ENCODE data around the gene ARRDC2.
A peak's percentile ranks its signal among the peaks of the same experiment; 100 is the strongest.
"Not testable (repeated sequence)": the region's sequence is repeated elsewhere in the genome, so short reads cannot be mapped to it uniquely, and the experiment has no call there.

The ARRDC2 gene

GRCh38 chr19:18016209-18016910 is 8.4 kb downstream of the ARRDC2 start:
- DNase-seq (ENCODE audit: low read depth in 2 of 2): no peak

- DNase-seq (ENCODE audit: low read depth in 2 of 2): no peak
Measured at GRCh38 chr19:18017275-18018083, 9.5 kb downstream of the ARRDC2 start.

- no peak for DNase-seq (ENCODE audit: low read depth in 2 of 2)
Measured at GRCh38 chr19:18020212-18021085, 12.5 kb downstream of the ARRDC2 start.

- peak; percentile 46 to 66 for DNase-seq (ENCODE audit: low read depth in 2 of 2)
Measured at GRCh38 chr19:18021121-18021755, 13.3 kb downstream of the ARRDC2 start.

- DNase-seq (ENCODE audit: low read depth in 2 of 2): peak in 1 of 2 donors; percentile 46
Measured at GRCh38 chr19:18023622-18024251, 15.8 kb downstream of the ARRDC2 start.

- no peak for DNase-seq (ENCODE audit: low read depth in 2 of 2)
Measured at GRCh38 chr19:18027151-18027550, 19.2 kb downstream of the ARRDC2 start.

- DNase-seq (ENCODE audit: low read depth in 2 of 2): no peak
Measured at GRCh38 chr19:18029617-18030338, 21.8 kb downstream of the ARRDC2 start.

GRCh38 chr19:18031401-18031800 is 23.4 kb downstream of the ARRDC2 start:
- DNase-seq (ENCODE audit: low read depth in 2 of 2): not testable (repeated sequence)

- DNase-seq (ENCODE audit: low read depth in 2 of 2): not testable (repeated sequence)
Measured at GRCh38 chr19:18032102-18032501, 24.1 kb downstream of the ARRDC2 start.

- no peak for DNase-seq (ENCODE audit: low read depth in 2 of 2)
Measured at GRCh38 chr19:18041054-18041453, 33.1 kb downstream of the ARRDC2 start.

- no peak for DNase-seq (ENCODE audit: low read depth in 2 of 2)
Measured at GRCh38 chr19:18043676-18044075, 35.7 kb downstream of the ARRDC2 start.

GRCh38 chr19:18044825-18045304 is 36.9 kb downstream of the ARRDC2 start:
- peak; percentile 83 to 86 for DNase-seq (ENCODE audit: low read depth in 2 of 2)

- DNase-seq (ENCODE audit: low read depth in 2 of 2): no peak
Measured at GRCh38 chr19:18045307-18046050, 37.5 kb downstream of the ARRDC2 start.

- no peak for DNase-seq (ENCODE audit: low read depth in 2 of 2)
Measured at GRCh38 chr19:18046059-18046718, 38.2 kb downstream of the ARRDC2 start.

- DNase-seq (ENCODE audit: low read depth in 2 of 2): no peak
Measured at GRCh38 chr19:18049385-18049784, 41.4 kb downstream of the ARRDC2 start.

- no peak for DNase-seq (ENCODE audit: low read depth in 2 of 2)
Measured at GRCh38 chr19:18051887-18052286, 43.9 kb downstream of the ARRDC2 start.

- DNase-seq (ENCODE audit: low read depth in 2 of 2): no peak
Measured at GRCh38 chr19:18053576-18054219, 45.7 kb downstream of the ARRDC2 start.

GRCh38 chr19:18055967-18056366 is 48.0 kb downstream of the ARRDC2 start:
- DNase-seq (ENCODE audit: low read depth in 2 of 2): no peak

GRCh38 chr19:18057557-18057956 is 49.6 kb downstream of the ARRDC2 start:
- DNase-seq (ENCODE audit: low read depth in 2 of 2): no peak

Measured in stimulated activated CD8-positive, alpha-beta memory T cell treated with anti-CD3 and anti-CD28 coated beads, Interleukin-7, amount 100 ng/mL, for 4 hours (primary cell).